Stomach (tissue), 9 donors: Measurements from ENCODE around the gene LEFTY2. TPM values are rescaled to one million over a fixed set of nuclear protein-coding genes. Genes with fewer than 3 reads are reported as not detected.
A peak's percentile ranks its signal among the peaks of the same experiment; 100 is the strongest.
"Not testable (repeated sequence)": the region's sequence is repeated elsewhere in the genome, so short reads cannot be mapped to it uniquely, and the experiment has no call there.

Experiments used
- DNase-seq, 2 donors: peaks; one replicate each; pipeline versions ENCODE4 v3.0.0 to v3.0.0-alpha.2; 2013 to 2019
- H3K27ac ChIP-seq, 5 donors: fragments of 200-600 bp in 4 of 5; sonication (generic) in 4 of 5; one replicate each; pipeline ENCODE4 v1.5.1; 2013 to 2019; ENCODE audit warnings: mild to moderate bottlenecking in 1 of 5, moderate library complexity in 1 of 5
- H3K27me3 ChIP-seq, 3 donors: fragments of 200-600 bp; sonication (generic); one replicate each; pipeline ENCODE4 v1.5.1; 2017 to 2019; ENCODE audit warnings: mixed run types in 1 of 3
- H3K36me3 ChIP-seq, 4 donors: fragments of 200-600 bp; sonication (generic); 1 replicate in 3 of 4; 2 replicates in 1 of 4; pipeline ENCODE4 v1.5.1; 2016 to 2019
- H3K4me1 ChIP-seq, 4 donors: fragments of 200-600 bp; sonication (generic); one replicate each; pipeline ENCODE4 v1.5.1; 2016 to 2019
- H3K4me3 ChIP-seq, 4 donors: fragments of 200-600 bp; sonication (generic) in 3 of 4; one replicate each; pipeline ENCODE4 v1.5.1; 2016 to 2019; ENCODE audit warnings: mild to moderate bottlenecking in 1 of 4
- H3K9me3 ChIP-seq, 4 donors: fragments of 200-600 bp; sonication (generic); one replicate each; pipeline ENCODE4 v1.5.1; 2016 to 2019
- EP300 ChIP-seq: sonication (generic); formaldehyde crosslinking; IDR thresholded peaks from one replicate; pipeline ENCODE4 v1.6.1; 2017; ENCODE audit warnings: antibody characterized with exemption
- POLR2A ChIP-seq, 4 donors: fragments of 450-650 bp; IDR thresholded peaks; one replicate each; pipeline ENCODE4 v1.6.1; 2016; ENCODE audit warnings: antibody characterized with exemption in 4 of 4, control low read depth in 2 of 4, mild to moderate bottlenecking in 1 of 4, moderate library complexity in 1 of 4
- POLR2AphosphoS5 ChIP-seq, 3 donors: sonication (generic); formaldehyde crosslinking; IDR thresholded peaks; one replicate each; pipeline ENCODE4 v1.6.1; 2016; ENCODE audit warnings: antibody characterized with exemption in 3 of 3
- WGBS, 5 donors: extraction: QIAGEN DNeasy Blood & Tissue Kit in 3 of 5; methylation state at CpG; one replicate each; pipeline versions ENCODE4 v1.1.5 to v1.1.7; 2013 to 2018; 5-methylcytosine and 5-hydroxymethylcytosine counted together
- intact Hi-C: fragments of 100-400 bp; cut with DNase I; formaldehyde crosslinking; loops from one replicate; pipeline ENCODE4 v1.15.1; 2023; ENCODE audit warnings: low total_unique reads
- polyA plus RNA-seq, 3 donors: library from polyadenylated mRNA; stranded (reverse); fragments of 200-250 nt; gene quantifications; one replicate each; pipeline ENCODE4 v1.2.3, GENCODE V29; 2013
- total RNA-seq, 5 donors: library from RNA; depleted of rRNA; stranded (reverse); fragments of >200 nt; gene quantifications; one replicate each; pipeline versions ENCODE4 v1.1.0 to v1.2.3, GENCODE V29; 2014 to 2016
- TF ChIP-seq, protein P1 (sequence below), 7 experiments: fragments of 450-650 bp in 4 of 7; fragments of 200-600 bp in 3 of 7; sonication (generic) in 3 of 7; IDR thresholded peaks; one replicate each; pipeline ENCODE4 v1.5.1; 2016 to 2019; ENCODE audit warnings: antibody characterized with exemption in 7 of 7, control low read depth in 2 of 7, mild to moderate bottlenecking in 1 of 7
- donor health status: healthy with polysubstance abuse.
- donor health status: Bipolar disorder and iron deficiency.
- donor health status: healthy.

The LEFTY2 gene
- total and polyA plus RNA-seq, 8 donors = 0.13 to 138 (median 0.18) TPM; not detected in 5

DNA sequence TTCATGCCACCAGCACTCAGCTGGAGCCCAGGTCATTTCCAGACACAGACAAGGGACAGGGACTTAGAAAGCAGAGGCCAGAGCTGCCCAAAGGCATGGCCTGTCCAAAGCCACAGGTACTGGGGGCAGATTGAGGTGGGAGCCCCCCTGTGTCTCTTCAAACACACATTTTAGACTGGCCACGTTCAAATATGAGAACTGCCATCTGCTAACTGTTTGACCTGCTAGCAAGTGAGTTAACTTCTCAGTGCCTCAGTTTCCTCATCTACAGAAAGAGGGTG, 862 bp upstream of the LEFTY2 start:
- 29 to 68% (median 43%) methylated on average over 1 of the region's 1 CpG for WGBS, 5 donors
- Histone ChIP-seq H3K36me3 (no peaks in the 10 kb centered on the region), H3K9me3 (no peaks in the 10 kb centered on the region), H3K4me3 (no peak overlapping the region), H3K4me1 (peaks cover 6 to 23% (median 12%) of the 10 kb centered on the region in 4 donors), H3K27ac (peak overlapping the region in 1 of 5 donors; percentile 20), H3K27me3 (no peaks in the 10 kb centered on the region)
- no peak for DNase-seq
- intact Hi-C loops = no loop called here
- no peak for TF ChIP-seq EP300
- TF ChIP-seq, protein P1, sequence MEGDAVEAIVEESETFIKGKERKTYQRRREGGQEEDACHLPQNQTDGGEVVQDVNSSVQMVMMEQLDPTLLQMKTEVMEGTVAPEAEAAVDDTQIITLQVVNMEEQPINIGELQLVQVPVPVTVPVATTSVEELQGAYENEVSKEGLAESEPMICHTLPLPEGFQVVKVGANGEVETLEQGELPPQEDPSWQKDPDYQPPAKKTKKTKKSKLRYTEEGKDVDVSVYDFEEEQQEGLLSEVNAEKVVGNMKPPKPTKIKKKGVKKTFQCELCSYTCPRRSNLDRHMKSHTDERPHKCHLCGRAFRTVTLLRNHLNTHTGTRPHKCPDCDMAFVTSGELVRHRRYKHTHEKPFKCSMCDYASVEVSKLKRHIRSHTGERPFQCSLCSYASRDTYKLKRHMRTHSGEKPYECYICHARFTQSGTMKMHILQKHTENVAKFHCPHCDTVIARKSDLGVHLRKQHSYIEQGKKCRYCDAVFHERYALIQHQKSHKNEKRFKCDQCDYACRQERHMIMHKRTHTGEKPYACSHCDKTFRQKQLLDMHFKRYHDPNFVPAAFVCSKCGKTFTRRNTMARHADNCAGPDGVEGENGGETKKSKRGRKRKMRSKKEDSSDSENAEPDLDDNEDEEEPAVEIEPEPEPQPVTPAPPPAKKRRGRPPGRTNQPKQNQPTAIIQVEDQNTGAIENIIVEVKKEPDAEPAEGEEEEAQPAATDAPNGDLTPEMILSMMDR (IDR thresholded peaks at IDR 0.05) = no peak
- no peak for TF ChIP-seq POLR2AphosphoS5 (IDR thresholded peaks at IDR 0.05)
- TF ChIP-seq POLR2A (IDR thresholded peaks at IDR 0.05) = no peak

DNA sequence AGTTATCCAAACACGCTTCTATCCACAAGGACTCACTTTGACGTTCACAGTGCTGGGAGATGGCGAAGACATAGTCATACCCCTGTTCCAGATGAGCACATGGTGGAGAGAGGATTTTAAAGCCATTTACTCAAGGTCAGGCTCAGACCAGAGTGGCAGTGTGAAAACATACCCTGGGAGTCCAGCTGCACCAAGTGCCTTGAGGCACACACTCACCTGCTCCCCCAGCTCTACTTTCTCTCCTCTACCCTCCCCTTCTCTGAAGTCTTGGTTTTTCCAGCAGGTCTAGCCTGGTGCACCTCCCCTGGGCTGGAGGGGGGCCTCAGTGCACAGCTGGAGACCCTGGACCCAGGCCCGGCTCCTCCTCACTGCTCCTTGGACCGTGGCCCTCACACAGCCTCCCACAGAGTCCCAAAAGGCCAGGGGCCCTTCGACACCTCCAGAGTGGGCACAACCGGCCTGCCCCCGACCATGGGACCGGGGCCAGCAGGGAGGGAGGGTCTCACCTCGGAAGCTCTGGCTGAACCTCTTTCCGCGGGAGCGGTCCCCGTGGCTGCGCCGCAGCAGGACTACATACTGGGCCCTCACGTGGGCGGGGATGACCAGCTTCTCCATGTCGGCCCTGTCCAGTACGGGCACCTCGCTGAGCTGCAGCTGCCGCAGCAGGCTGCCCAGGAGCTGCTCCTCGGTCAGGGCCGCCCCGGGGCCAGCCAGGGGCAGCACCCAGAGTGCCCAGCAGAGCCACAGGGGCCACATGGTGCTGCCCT, 452 bp downstream of the LEFTY2 start:
- Histone ChIP-seq H3K36me3 (no peaks in the 10 kb centered on the region), H3K27ac (peak overlapping the region in 2 of 5 donors; percentile 38 to 42), H3K9me3 (no peaks in the 10 kb centered on the region), H3K27me3 (no peaks in the 10 kb centered on the region), H3K4me1 (peaks cover 6 to 23% (median 12%) of the 10 kb centered on the region in 4 donors), H3K4me3 (no peak overlapping the region)
- intact Hi-C loops = no loop called here
- no peak for TF ChIP-seq EP300
- TF ChIP-seq POLR2AphosphoS5 (IDR thresholded peaks at IDR 0.05) = no peak
- TF ChIP-seq, protein P1 (IDR thresholded peaks at IDR 0.05) = no peak
- TF ChIP-seq POLR2A (IDR thresholded peaks at IDR 0.05) = no peak
- WGBS, 5 donors = 80 to 97% (median 91%) methylated on average over 16 to 25 of the region's 25 CpGs
- DNase-seq = no peak

DNA sequence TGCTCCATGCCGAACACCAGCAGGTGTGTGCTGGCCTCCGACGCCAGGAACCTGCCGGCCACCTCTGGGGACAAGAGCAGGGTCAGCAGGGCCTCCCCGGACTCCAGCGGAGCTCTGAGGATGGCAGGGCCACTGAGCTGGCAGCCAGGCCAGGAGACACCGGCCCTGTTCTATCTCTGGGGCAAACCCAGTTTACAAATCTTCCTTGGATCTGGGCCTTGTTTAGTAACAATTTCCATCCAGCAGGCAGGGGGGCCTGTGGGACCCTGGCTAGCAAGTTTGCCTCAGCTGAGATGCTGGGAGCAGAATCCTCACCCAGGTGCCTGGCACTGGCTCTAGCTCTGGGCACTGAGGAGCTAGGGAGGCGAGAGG, 1.1 kb downstream of the LEFTY2 start:
- H3K27me3 ChIP-seq, H3K36me3 ChIP-seq, intact Hi-C loops, DNase-seq, H3K27ac ChIP-seq, H3K9me3 ChIP-seq: not testable (repeated sequence)
- Histone ChIP-seq H3K4me1 (peaks cover 6 to 23% (median 12%) of the 10 kb centered on the region in 4 donors), H3K4me3 (peak overlapping the region in 2 of 4 donors; percentile 23)
- 46 to 93% (median 60%) methylated on average over 1 to 8 of the region's 8 CpGs for whole genome bisulfite sequencing, 5 donors

DNA sequence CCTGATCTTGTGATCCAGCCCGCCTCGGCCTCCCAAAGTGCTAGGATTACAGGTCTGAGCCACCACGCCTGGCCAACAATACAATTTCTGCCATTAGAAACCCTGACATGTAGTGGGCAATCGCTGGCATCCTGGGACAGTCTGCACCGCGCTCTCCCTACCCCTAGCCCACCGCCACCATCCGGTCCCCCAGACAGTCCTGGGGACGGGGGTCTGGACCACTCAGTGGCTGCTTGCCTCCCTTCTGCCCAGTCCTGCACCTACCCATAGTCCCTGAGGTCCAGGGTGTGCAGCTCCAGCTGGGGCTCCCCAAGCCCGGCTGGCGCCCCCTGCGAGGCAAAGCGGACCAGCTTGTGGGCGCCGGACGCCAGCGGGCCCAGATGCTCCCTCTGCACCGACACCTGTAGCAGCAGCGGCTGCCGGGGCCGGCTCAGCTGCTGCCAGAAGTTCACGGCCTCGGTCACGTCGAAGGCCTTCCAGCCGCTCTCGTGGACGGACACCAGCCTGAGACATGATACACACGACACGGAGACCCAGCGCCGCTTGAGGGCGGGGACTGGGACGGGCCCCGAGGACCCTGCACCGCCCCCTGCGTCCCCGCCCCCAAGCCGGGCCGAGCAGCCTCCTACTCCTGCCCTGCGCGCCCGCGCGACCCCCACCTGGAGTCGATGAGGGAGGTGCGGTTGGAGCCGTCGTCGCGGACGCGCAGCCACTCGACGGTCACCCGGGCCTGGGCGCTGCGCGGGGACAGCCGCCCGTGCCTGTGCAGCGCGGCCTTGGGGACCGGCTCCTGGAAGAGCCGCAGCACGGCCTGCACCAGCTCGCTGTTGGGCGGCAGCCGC, 1.7 kb downstream of the LEFTY2 start:
- peak overlapping the region in 3 of 4 donors; percentile 15 to 23 (median 23) for H3K4me3 ChIP-seq
- WGBS, 5 donors = 34 to 95% (median 38%) methylated on average over 7 to 63 of the region's 69 CpGs
- peak in 1 of 2 donors; percentile 65 for DNase-seq

DNA sequence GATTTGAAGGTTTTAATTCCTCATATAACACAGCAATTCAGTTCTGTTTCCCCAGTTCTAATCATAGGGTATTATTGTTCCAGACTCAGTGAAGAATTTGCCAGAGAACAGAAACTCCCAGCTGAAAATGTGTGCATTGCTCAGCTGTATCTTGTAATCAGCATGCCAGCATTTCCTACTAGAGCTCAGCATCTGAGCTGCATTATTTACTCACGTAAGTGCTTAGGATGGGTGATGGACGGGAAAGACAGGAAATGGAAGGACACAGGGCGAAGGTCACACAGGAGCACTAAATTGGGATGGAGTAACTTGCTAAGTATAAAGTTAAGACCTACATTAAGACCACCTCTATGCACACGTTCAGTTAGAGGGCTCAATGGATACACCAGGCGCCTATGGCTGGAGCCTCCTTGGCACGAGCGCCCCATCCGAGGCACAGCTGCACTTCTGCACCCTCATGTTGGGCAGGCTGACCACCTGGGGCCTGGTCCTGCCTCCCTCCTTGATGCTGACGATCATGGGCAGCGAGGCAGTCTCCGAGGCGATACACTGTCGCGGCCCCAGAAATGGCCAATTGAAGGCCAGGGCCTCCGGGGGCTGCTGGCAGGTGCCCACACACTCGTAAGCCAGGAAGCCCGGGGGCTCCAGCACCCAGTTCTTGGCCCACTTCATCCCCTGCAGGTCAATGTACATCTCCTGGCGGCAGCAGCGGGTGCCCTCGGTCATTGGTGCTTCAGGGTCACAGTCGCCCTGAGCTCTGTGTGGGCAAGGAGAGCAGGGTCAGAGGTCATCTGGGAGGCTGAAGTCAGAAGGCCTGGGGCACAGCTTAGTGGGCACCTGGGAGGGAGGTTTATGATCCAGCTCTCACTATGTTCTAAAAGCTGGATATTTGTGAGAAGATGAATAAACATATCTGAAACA, 3.7 kb downstream of the LEFTY2 start:
- Histone ChIP-seq H3K4me3 (no peak overlapping the region), H3K27me3 (no peaks in the 10 kb centered on the region), H3K36me3 (no peaks in the 10 kb centered on the region), H3K4me1 (peaks cover 6 to 23% (median 12%) of the 10 kb centered on the region in 4 donors), H3K9me3 (no peaks in the 10 kb centered on the region), H3K27ac (no peak overlapping the region)
- intact Hi-C loops = no loop called here
- TF ChIP-seq, protein P1 (IDR thresholded peaks at IDR 0.05) = no peak
- TF ChIP-seq EP300 = no peak
- TF ChIP-seq POLR2AphosphoS5 (IDR thresholded peaks at IDR 0.05) = no peak
- TF ChIP-seq POLR2A (IDR thresholded peaks at IDR 0.05) = no peak
- 91 to 95% (median 94%) methylated on average over 19 to 21 of the region's 21 CpGs for WGBS, 5 donors
- no peak for DNase-seq

More for the DNA sequence above, 1.7 kb downstream of the LEFTY2 start:
- H3K27ac ChIP-seq, H3K9me3 ChIP-seq, H3K36me3 ChIP-seq, H3K27me3 ChIP-seq, intact Hi-C loops: not testable (repeated sequence)
- H3K4me1 ChIP-seq = peaks cover 6 to 23% (median 12%) of the 10 kb centered on the region in 4 donors
